Liver (tissue), 9 donors: ENCODE data around the gene ITPRIPL2. TPM values are rescaled to one million over a fixed set of nuclear protein-coding genes. Genes with fewer than 3 reads are reported as not detected.

Source experiments
- DNase-seq: peaks from one replicate; pipeline ENCODE4 v3.0.0-alpha.2; 2017; ENCODE audit warnings: low spot score
- H3K27ac ChIP-seq, 2 donors: one replicate each; pipeline ENCODE4 v1.7.0; 2013; ENCODE audit warnings: inconsistent platforms in 2 of 2, low read length in 2 of 2, control low read depth in 1 of 2, low read depth in 1 of 2, mild to moderate bottlenecking in 1 of 2
- H3K27me3 ChIP-seq, 4 donors: one replicate each; pipeline versions ENCODE4 v1.6.1 to v1.7.0; 2013; ENCODE audit warnings: low read length in 3 of 4, inconsistent platforms in 1 of 4, mild to moderate bottlenecking in 1 of 4, moderate library complexity in 1 of 4; ENCODE audit not compliant: control insufficient read depth in 4 of 4, insufficient read depth in 4 of 4
- H3K36me3 ChIP-seq, 4 donors: one replicate each; pipeline versions ENCODE4 v1.6.1 to v1.7.0; 2013; ENCODE audit warnings: low read length in 3 of 4, mild to moderate bottlenecking in 3 of 4, low read depth in 1 of 4, moderate library complexity in 1 of 4; ENCODE audit not compliant: control insufficient read depth in 4 of 4, insufficient read depth in 3 of 4
- H3K4me1 ChIP-seq, 4 donors: one replicate each; pipeline versions ENCODE4 v1.6.1 to v1.7.0; 2013; ENCODE audit warnings: low read length in 3 of 4, mild to moderate bottlenecking in 3 of 4, moderate library complexity in 1 of 4; ENCODE audit not compliant: control insufficient read depth in 4 of 4, insufficient read depth in 4 of 4
- H3K4me3 ChIP-seq, 3 donors: one replicate each; pipeline versions ENCODE4 v1.6.1 to v1.7.0; 2013; ENCODE audit warnings: low read length in 3 of 3, control low read depth in 1 of 3, low read depth in 1 of 3, mild to moderate bottlenecking in 1 of 3
- H3K9ac ChIP-seq, 2 donors: one replicate each; pipeline ENCODE4 v1.7.0; 2013; ENCODE audit warnings: low read length in 2 of 2, mild to moderate bottlenecking in 2 of 2, moderate library complexity in 2 of 2, control low read depth in 1 of 2, low read depth in 1 of 2
- H3K9me3 ChIP-seq, 4 donors: one replicate each; pipeline versions ENCODE4 v1.6.1 to v1.7.0; 2013; ENCODE audit warnings: low read length in 3 of 4; ENCODE audit not compliant: control insufficient read depth in 4 of 4
- ATF3 ChIP-seq: IDR thresholded peaks from 2 replicates; pipeline ENCODE4 v1.6.1; 2016; ENCODE audit warnings: antibody characterized with exemption
- FOXA2 ChIP-seq: IDR thresholded peaks from 2 replicates; pipeline ENCODE4 v1.6.1; 2016; ENCODE audit warnings: antibody characterized with exemption
- HNF4A ChIP-seq, 2 donors: conservative IDR thresholded peaks; 2 replicates each; pipeline ENCODE4 v1.6.1; 2016; ENCODE audit warnings: antibody characterized with exemption in 2 of 2, mild to moderate bottlenecking in 2 of 2
- HNF4G ChIP-seq: IDR thresholded peaks from 2 replicates; pipeline ENCODE4 v1.6.1; 2016; ENCODE audit warnings: antibody characterized with exemption
- JUND ChIP-seq, 2 donors: IDR thresholded peaks; 2 replicates each; pipeline ENCODE4 v1.6.1; 2016; ENCODE audit warnings: antibody characterized with exemption in 2 of 2
- NR2F2 ChIP-seq: IDR thresholded peaks from 2 replicates; pipeline ENCODE4 v1.6.1; 2016; ENCODE audit warnings: antibody characterized with exemption
- RAD21 ChIP-seq, 2 donors: IDR thresholded peaks; 2 replicates each; pipeline ENCODE4 v1.6.1; 2016; ENCODE audit warnings: antibody characterized with exemption in 2 of 2, mild to moderate bottlenecking in 2 of 2
- REST ChIP-seq: IDR thresholded peaks from 2 replicates; pipeline ENCODE4 v1.6.1; 2016; ENCODE audit warnings: antibody characterized with exemption, mild to moderate bottlenecking
- RXRA ChIP-seq, 2 donors: IDR thresholded peaks; 2 replicates each; pipeline ENCODE4 v1.6.1; 2017 to 2018; ENCODE audit warnings: antibody characterized with exemption in 2 of 2, mild to moderate bottlenecking in 1 of 2
- SP1 ChIP-seq: IDR thresholded peaks from 2 replicates; pipeline ENCODE4 v1.6.1; 2018; ENCODE audit warnings: antibody characterized with exemption, mild to moderate bottlenecking
- TAF1 ChIP-seq: conservative IDR thresholded peaks from 2 replicates; pipeline ENCODE4 v1.6.1; 2016; ENCODE audit warnings: antibody characterized with exemption, mild to moderate bottlenecking
- YY1 ChIP-seq: IDR thresholded peaks from 2 replicates; pipeline ENCODE4 v1.6.1; 2016; ENCODE audit warnings: antibody characterized with exemption, mild to moderate bottlenecking
- ZBTB33 ChIP-seq: IDR thresholded peaks from 2 replicates; pipeline ENCODE4 v1.6.1; 2016; ENCODE audit warnings: antibody characterized with exemption
- WGBS: extraction: QIAGEN DNeasy Blood & Tissue Kit; methylation state at CpG from one replicate; pipeline ENCODE4 v1.1.7; 2013; 5-methylcytosine and 5-hydroxymethylcytosine counted together
- polyA plus RNA-seq, 2 donors: library from polyadenylated mRNA; stranded (reverse) in 1 of 2; unstranded in 1 of 2; fragments of 200-250 nt in 1 of 2; fragments of >200 nt in 1 of 2; fragmentation: Nextera tagmentation in 1 of 2; extraction: Ambion mirVana in 1 of 2; gene quantifications; one replicate each; pipeline versions ENCODE4 v1.2.1 to v1.2.3, GENCODE V29; 2013 to 2015
- total RNA-seq, 2 donors: library from RNA; depleted of rRNA; stranded (reverse); fragments of >200 nt; gene quantifications; one replicate each; pipeline ENCODE4 v1.2.3, GENCODE V29; 2014
- donor health status: healthy.
- donor health status: healthy.
- donor health status: healthy.
- donor health status: healthy.
- donor health status: healthy.

The ITPRIPL2 gene
- total and polyA plus RNA-seq, 4 donors = 2.2 to 14.3 (median 5.5) TPM

GRCh38 chr16:19138601-19139000, 24.8 kb downstream of the ITPRIPL2 start (continued):
- no peak for TF ChIP-seq ZBTB33

GRCh38 chr16:19139436-19140091, 25.8 kb downstream of the ITPRIPL2 start:
- Histone ChIP-seq H3K36me3 (no peaks in the 10 kb centered on the region), H3K27ac (no peak overlapping the region), H3K4me1 (peaks cover 0 to 11% (median 3%) of the 10 kb centered on the region in 4 donors), H3K27me3 (no peaks in the 10 kb centered on the region), H3K9ac (no peak overlapping the region), H3K9me3 (no peaks in the 10 kb centered on the region), H3K4me3 (no peak overlapping the region)
- 79% methylated on average over 5 of the region's 5 CpGs for WGBS
- DNase-seq = no peak
- TF ChIP-seq TAF1 (no peak), REST (no peak), JUND (IDR thresholded peaks at IDR 0.05) (no peak), ZBTB33 (no peak), ATF3 (no peak)

- H3K4me1 ChIP-seq = peaks cover 0 to 11% (median 3%) of the 10 kb centered on the region in 4 donors
- TF ChIP-seq NR2F2 = no peak
- no peak for TF ChIP-seq JUND (IDR thresholded peaks at IDR 0.05)
- TF ChIP-seq ATF3 = no peak
- no peak for TF ChIP-seq HNF4A (conservative IDR thresholded peaks at IDR 0.05)
- TF ChIP-seq SP1 = no peak
- TF ChIP-seq YY1 = no peak
- TF ChIP-seq HNF4G = no peak
- TF ChIP-seq FOXA2 = no peak
- TF ChIP-seq TAF1 = no peak
- no peak for TF ChIP-seq ZBTB33
- TF ChIP-seq RAD21 (IDR thresholded peaks at IDR 0.05) = no peak
- no peak for TF ChIP-seq RXRA (IDR thresholded peaks at IDR 0.05)
Measured at GRCh38 chr16:19140396-19140795, 26.6 kb downstream of the ITPRIPL2 start.

More at GRCh38 chr16:19140396-19140795, 26.6 kb downstream of the ITPRIPL2 start:
- no peak overlapping the region for H3K27ac ChIP-seq
- no peak overlapping the region for H3K4me3 ChIP-seq
- DNase-seq = no peak
- no peaks in the 10 kb centered on the region for H3K9me3 ChIP-seq
- WGBS = 74% methylated on average over 2 of the region's 2 CpGs
- H3K9ac ChIP-seq = no peak overlapping the region
- no peaks in the 10 kb centered on the region for H3K36me3 ChIP-seq
- H3K27me3 ChIP-seq = no peaks in the 10 kb centered on the region
